Measurements from ENCODE around the gene ZSCAN10.
A peak's percentile ranks its signal among the peaks of the same experiment; 100 is the strongest.
"Not testable (repeated sequence)": the region's sequence is repeated elsewhere in the genome, so short reads cannot be mapped to it uniquely, and the experiment has no call there.

ZSCAN10 gene

GRCh38 chr16:3088450-3088849, 10.6 kb downstream of the ZSCAN10 start:
- no peak overlapping the region for H3K27ac ChIP-seq (ENCODE audit: low read length)
- H3K27me3 ChIP-seq (ENCODE audit: low read depth, low read length) = no peaks in the 10 kb centered on the region

GRCh38 chr16:3087243-3088235, 11.6 kb downstream of the ZSCAN10 start:
- no peak overlapping the region for H3K27ac ChIP-seq (ENCODE audit: low read length)
- no peaks in the 10 kb centered on the region for H3K27me3 ChIP-seq (ENCODE audit: low read depth, low read length)
- no peaks in the 10 kb centered on the region for H3K36me3 ChIP-seq (ENCODE audit: control insufficient read depth in 1 of 2, insufficient read depth in 2 of 2, low read length in 2 of 2)
- H3K9me3 ChIP-seq (ENCODE audit: control insufficient read depth in 1 of 2, low read length in 2 of 2) = no peaks in the 10 kb centered on the region
- peaks cover 0 to 9% of the 10 kb centered on the region in 2 donors for H3K4me1 ChIP-seq (ENCODE audit: control insufficient read depth in 1 of 2, insufficient read depth in 2 of 2, low read length in 2 of 2)
- peak overlapping the region; percentile 33 to 37 for H3K4me3 ChIP-seq (ENCODE audit: low read depth in 1 of 2, low read length in 2 of 2)

More at GRCh38 chr16:3088450-3088849, 10.6 kb downstream of the ZSCAN10 start:
- Histone ChIP-seq H3K4me1 (ENCODE audit: control insufficient read depth in 1 of 2, insufficient read depth in 2 of 2, low read length in 2 of 2) (peaks cover 0 to 9% of the 10 kb centered on the region in 2 donors), H3K4me3 (ENCODE audit: low read depth in 1 of 2, low read length in 2 of 2) (no peak overlapping the region), H3K36me3 (ENCODE audit: control insufficient read depth in 1 of 2, insufficient read depth in 2 of 2, low read length in 2 of 2) (no peaks in the 10 kb centered on the region), H3K9me3 (ENCODE audit: control insufficient read depth in 1 of 2, low read length in 2 of 2) (no peaks in the 10 kb centered on the region)

GRCh38 chr16:3086596-3087242, 12.4 kb downstream of the ZSCAN10 start:
- Histone ChIP-seq H3K27me3 (ENCODE audit: low read depth, low read length) (no peaks in the 10 kb centered on the region), H3K27ac (ENCODE audit: low read length) (no peak overlapping the region), H3K4me1 (ENCODE audit: control insufficient read depth in 1 of 2, insufficient read depth in 2 of 2, low read length in 2 of 2) (peaks cover 0 to 9% of the 10 kb centered on the region in 2 donors), H3K4me3 (ENCODE audit: low read depth in 1 of 2, low read length in 2 of 2) (peak overlapping the region; percentile 33 to 37), H3K9me3 (ENCODE audit: control insufficient read depth in 1 of 2, low read length in 2 of 2) (no peaks in the 10 kb centered on the region), H3K36me3 (ENCODE audit: control insufficient read depth in 1 of 2, insufficient read depth in 2 of 2, low read length in 2 of 2) (no peaks in the 10 kb centered on the region)

GRCh38 chr16:3085868-3086595, 13.1 kb downstream of the ZSCAN10 start:
- H3K36me3 ChIP-seq (ENCODE audit: control insufficient read depth in 1 of 2, insufficient read depth in 2 of 2, low read length in 2 of 2) = no peaks in the 10 kb centered on the region
- H3K27me3 ChIP-seq (ENCODE audit: low read depth, low read length) = no peaks in the 10 kb centered on the region
- H3K4me1 ChIP-seq (ENCODE audit: control insufficient read depth in 1 of 2, insufficient read depth in 2 of 2, low read length in 2 of 2) = peaks cover 0 to 9% of the 10 kb centered on the region in 2 donors
- no peaks in the 10 kb centered on the region for H3K9me3 ChIP-seq (ENCODE audit: control insufficient read depth in 1 of 2, low read length in 2 of 2)
- H3K4me3 ChIP-seq (ENCODE audit: low read depth in 1 of 2, low read length in 2 of 2) = peak overlapping the region; percentile 33 to 37
- no peak overlapping the region for H3K27ac ChIP-seq (ENCODE audit: low read length)

GRCh38 chr16:3084969-3085670, 14.0 kb downstream of the ZSCAN10 start:
- no peaks in the 10 kb centered on the region for H3K36me3 ChIP-seq (ENCODE audit: control insufficient read depth in 1 of 2, insufficient read depth in 2 of 2, low read length in 2 of 2)
- peaks cover 0 to 9% of the 10 kb centered on the region in 2 donors for H3K4me1 ChIP-seq (ENCODE audit: control insufficient read depth in 1 of 2, insufficient read depth in 2 of 2, low read length in 2 of 2)
- no peaks in the 10 kb centered on the region for H3K27me3 ChIP-seq (ENCODE audit: low read depth, low read length)
- no peak overlapping the region for H3K4me3 ChIP-seq (ENCODE audit: low read depth in 1 of 2, low read length in 2 of 2)
- H3K9me3 ChIP-seq (ENCODE audit: control insufficient read depth in 1 of 2, low read length in 2 of 2) = no peaks in the 10 kb centered on the region
- H3K27ac ChIP-seq (ENCODE audit: low read length) = no peak overlapping the region

- no peaks in the 10 kb centered on the region for H3K36me3 ChIP-seq (ENCODE audit: control insufficient read depth in 1 of 2, insufficient read depth in 2 of 2, low read length in 2 of 2)
- H3K27ac ChIP-seq (ENCODE audit: low read length) = no peak overlapping the region
- H3K9me3 ChIP-seq (ENCODE audit: control insufficient read depth in 1 of 2, low read length in 2 of 2) = no peaks in the 10 kb centered on the region
- H3K4me3 ChIP-seq (ENCODE audit: low read depth in 1 of 2, low read length in 2 of 2) = no peak overlapping the region
- H3K4me1 ChIP-seq (ENCODE audit: control insufficient read depth in 1 of 2, insufficient read depth in 2 of 2, low read length in 2 of 2) = peaks cover 0 to 9% of the 10 kb centered on the region in 2 donors
- H3K27me3 ChIP-seq (ENCODE audit: low read depth, low read length) = no peaks in the 10 kb centered on the region
Observed at GRCh38 chr16:3084491-3084890, 14.6 kb downstream of the ZSCAN10 start.

- H3K36me3 ChIP-seq (ENCODE audit: control insufficient read depth in 1 of 2, insufficient read depth in 2 of 2, low read length in 2 of 2); H3K4me1 ChIP-seq (ENCODE audit: control insufficient read depth in 1 of 2, insufficient read depth in 2 of 2, low read length in 2 of 2); H3K4me3 ChIP-seq (ENCODE audit: low read depth in 1 of 2, low read length in 2 of 2); H3K9me3 ChIP-seq (ENCODE audit: control insufficient read depth in 1 of 2, low read length in 2 of 2); H3K27ac ChIP-seq (ENCODE audit: low read length); H3K27me3 ChIP-seq (ENCODE audit: low read depth, low read length): not testable (repeated sequence)
Observed at GRCh38 chr16:3083408-3083807, 15.7 kb downstream of the ZSCAN10 start.

- H3K27ac ChIP-seq (ENCODE audit: low read length); H3K9me3 ChIP-seq (ENCODE audit: control insufficient read depth in 1 of 2, low read length in 2 of 2); H3K27me3 ChIP-seq (ENCODE audit: low read depth, low read length); H3K4me1 ChIP-seq (ENCODE audit: control insufficient read depth in 1 of 2, insufficient read depth in 2 of 2, low read length in 2 of 2); H3K36me3 ChIP-seq (ENCODE audit: control insufficient read depth in 1 of 2, insufficient read depth in 2 of 2, low read length in 2 of 2); H3K4me3 ChIP-seq (ENCODE audit: low read depth in 1 of 2, low read length in 2 of 2): not testable (repeated sequence)
Observed at GRCh38 chr16:3081957-3082356, 17.1 kb downstream of the ZSCAN10 start.

- Histone ChIP-seq H3K36me3 (ENCODE audit: control insufficient read depth in 1 of 2, insufficient read depth in 2 of 2, low read length in 2 of 2) (no peaks in the 10 kb centered on the region), H3K27ac (ENCODE audit: low read length) (no peak overlapping the region), H3K27me3 (ENCODE audit: low read depth, low read length) (no peaks in the 10 kb centered on the region), H3K4me3 (ENCODE audit: low read depth in 1 of 2, low read length in 2 of 2) (no peak overlapping the region), H3K4me1 (ENCODE audit: control insufficient read depth in 1 of 2, insufficient read depth in 2 of 2, low read length in 2 of 2) (no peaks in the 10 kb centered on the region), H3K9me3 (ENCODE audit: control insufficient read depth in 1 of 2, low read length in 2 of 2) (no peaks in the 10 kb centered on the region)
Observed at GRCh38 chr16:3080024-3080423, 19.1 kb downstream of the ZSCAN10 start.

- Histone ChIP-seq H3K4me3 (ENCODE audit: low read depth in 1 of 2, low read length in 2 of 2) (no peak overlapping the region), H3K27me3 (ENCODE audit: low read depth, low read length) (no peaks in the 10 kb centered on the region), H3K4me1 (ENCODE audit: control insufficient read depth in 1 of 2, insufficient read depth in 2 of 2, low read length in 2 of 2) (no peaks in the 10 kb centered on the region), H3K27ac (ENCODE audit: low read length) (no peak overlapping the region), H3K36me3 (ENCODE audit: control insufficient read depth in 1 of 2, insufficient read depth in 2 of 2, low read length in 2 of 2) (no peaks in the 10 kb centered on the region), H3K9me3 (ENCODE audit: control insufficient read depth in 1 of 2, low read length in 2 of 2) (no peaks in the 10 kb centered on the region)
Observed at GRCh38 chr16:3076577-3076976, 22.5 kb downstream of the ZSCAN10 start.
